HCT116 (cell line): ENCODE data around the gene PRCD. TPM values are rescaled to one million over a fixed set of nuclear protein-coding genes. Genes with fewer than 3 reads are reported as not detected.

ENCODE experiments used
- ATAC-seq: fragments of 200-7000 bp; cut with Tn5 transposase; 2 replicates; pipeline ENCODE4 v1.9.1; 2020; ENCODE audit warnings: mild to moderate bottlenecking, moderate library complexity
- BruUV-seq: library from RNA; stranded (reverse); fragments of 400-500 nt; replicated peaks from 2 replicates; lab custom pipeline; 2021; lab: Mats Ljungman, UMichigan
- CTCF ChIA-PET: fragments of 300-600 bp; sonication (Branson Sonifier 250); formaldehyde crosslinking; loops from one replicate; lab custom pipeline; 2021; ENCODE audit warnings: antibody characterized with exemption; lab: Charles Lee
- POLR2A ChIA-PET: fragments of 300-600, 350-600 bp; sonication (Branson Sonifier 250); formaldehyde crosslinking; loops from one replicate; lab custom pipeline; 2021; ENCODE audit warnings: antibody characterized with exemption; lab: Charles Lee
- RAD21 ChIA-PET, 2 experiments: fragments of 300-600 bp; sonication (Branson Sonifier 250); formaldehyde crosslinking; loops; one replicate each; lab custom pipeline; 2023; ENCODE audit warnings: low total read pairs in 2 of 2; ENCODE audit not compliant: uncharacterized antibody in 2 of 2, unreplicated experiment in 2 of 2, low non-redundant PET in 1 of 2; lab: Charles Lee
- DNase-seq: peaks from one replicate; pipeline ENCODE4 v3.0.0-alpha.2; 2010; ENCODE audit warnings: low read depth, low spot score
- H2AFZ ChIP-seq: fragments of 200-600 bp; shearing (Covaris generic), sonication (generic); 2 replicates; pipeline ENCODE4 v1.6.1; 2017; ENCODE audit warnings: low read depth, mixed run types, mixed read lengths, antibody characterized with exemption, low read length; ENCODE audit not compliant: poor library complexity, severe bottlenecking
- H3K27ac ChIP-seq: 2 replicates; pipeline ENCODE4 v1.5.1; 2012; ENCODE audit warnings: low read depth, low read length
- H3K27me3 ChIP-seq: fragments of 200-600 bp; sonication (generic); 2 replicates; pipeline ENCODE4 v1.6.1; 2016; ENCODE audit warnings: mixed run types, low read length, mixed read lengths; ENCODE audit not compliant: insufficient read depth
- H3K36me3 ChIP-seq, 2 experiments: fragments of 200-500 bp in 1 of 2; fragments of 200-600 bp in 1 of 2; sonication (Bioruptor generic) in 1 of 2; sonication (generic) in 1 of 2; 2 replicates each; pipeline versions ENCODE4 v1.5.1 to v1.6.1; 2014 to 2016; ENCODE audit warnings: low read length in 2 of 2, inconsistent platforms in 1 of 2, mixed read lengths in 1 of 2, mixed run types in 1 of 2; ENCODE audit not compliant: insufficient read depth in 2 of 2, control insufficient read depth in 1 of 2
- H3K4me1 ChIP-seq, 2 experiments: fragments of 200-600 bp in 1 of 2; sonication (generic) in 1 of 2; 2 replicates each; pipeline versions ENCODE4 v1.5.1 to v1.6.1; 2012 to 2017; ENCODE audit warnings: low read length in 2 of 2, inconsistent platforms in 1 of 2, mild to moderate bottlenecking in 1 of 2, mixed read lengths in 1 of 2, mixed run types in 1 of 2, moderate library complexity in 1 of 2; ENCODE audit not compliant: insufficient read depth in 2 of 2, control insufficient read depth in 1 of 2
- H3K4me2 ChIP-seq: fragments of 200-600 bp; sonication (generic); 2 replicates; pipeline ENCODE4 v1.6.1; 2017; ENCODE audit warnings: mixed run types, low read length, mixed read lengths
- H3K4me3 ChIP-seq, 2 experiments: fragments of 200-600 bp in 1 of 2; sonication (generic) in 1 of 2; replicated peaks in 1 of 2; 2 replicates each; pipeline ENCODE4 v1.5.1; 2011 to 2016; ENCODE audit warnings: low read length in 2 of 2, control low read depth in 1 of 2, low read depth in 1 of 2, mild to moderate bottlenecking in 1 of 2, mixed read lengths in 1 of 2, mixed run types in 1 of 2
- H3K79me2 ChIP-seq: fragments of 200-600 bp; sonication (generic); 2 replicates; pipeline ENCODE4 v1.6.1; 2017; ENCODE audit warnings: mild to moderate bottlenecking, mixed run types, low read length, moderate library complexity, mixed read lengths; ENCODE audit not compliant: insufficient read depth
- H3K9ac ChIP-seq: fragments of 200-600 bp; sonication (generic); 2 replicates; pipeline ENCODE4 v1.6.1; 2016; ENCODE audit warnings: low read length, mixed read lengths
- H3K9me2 ChIP-seq: fragments of 200-600 bp; sonication (generic), shearing (Covaris generic); 2 replicates; pipeline ENCODE4 v1.6.1; 2017; ENCODE audit warnings: mixed run types, mild to moderate bottlenecking, moderate library complexity; ENCODE audit not compliant: insufficient read depth
- H3K9me3 ChIP-seq, 2 experiments: fragments of 200-500 bp in 1 of 2; fragments of 200-600 bp in 1 of 2; sonication (Bioruptor generic) in 1 of 2; sonication (generic) in 1 of 2; 2 replicates each; pipeline ENCODE4 v1.6.1; 2014 to 2017; ENCODE audit warnings: low read length in 2 of 2, mixed read lengths in 2 of 2, inconsistent platforms in 1 of 2, low read depth in 1 of 2, mild to moderate bottlenecking in 1 of 2, mixed run types in 1 of 2, moderate library complexity in 1 of 2; ENCODE audit not compliant: control insufficient read depth in 1 of 2, insufficient read depth in 1 of 2
- H4K20me1 ChIP-seq: fragments of 200-600 bp; sonication (generic), shearing (Covaris generic); 2 replicates; pipeline ENCODE4 v1.6.1; 2017; ENCODE audit warnings: mixed run types, mild to moderate bottlenecking, moderate library complexity; ENCODE audit not compliant: insufficient read depth
- CEBPB ChIP-seq: IDR thresholded peaks from 2 replicates; pipeline ENCODE4 v1.6.1; 2012; ENCODE audit warnings: low read depth
- EGR1 ChIP-seq: IDR thresholded peaks from 2 replicates; pipeline ENCODE4 v1.6.1; 2012; ENCODE audit warnings: low read depth
- EZH2 ChIP-seq: fragments of 200-600 bp; sonication (generic); IDR thresholded peaks from 2 replicates; pipeline ENCODE4 v1.6.1; 2017; ENCODE audit warnings: antibody characterized with exemption, mixed run types
- EZH2phosphoT487 ChIP-seq: fragments of 200-600 bp; IDR thresholded peaks from 2 replicates; pipeline ENCODE4 v1.6.1; 2018; ENCODE audit warnings: antibody characterized with exemption, borderline replicate concordance
- FOSL1 ChIP-seq: IDR thresholded peaks from 2 replicates; pipeline ENCODE4 v1.6.1; 2012; ENCODE audit warnings: low read depth
- JUND ChIP-seq: IDR thresholded peaks from 2 replicates; pipeline ENCODE4 v1.6.1; 2012
- MAX ChIP-seq: IDR thresholded peaks from 2 replicates; pipeline ENCODE4 v1.6.1; 2012
- POLR2A ChIP-seq: IDR thresholded peaks from 2 replicates; pipeline ENCODE4 v1.7.0; 2011; ENCODE audit warnings: borderline replicate concordance; ENCODE audit not compliant: insufficient read depth, insufficient read length; ENCODE audit errors: extremely low read depth
- RAD21 ChIP-seq: IDR thresholded peaks from 2 replicates; pipeline ENCODE4 v1.6.1; 2012; ENCODE audit warnings: low read depth, mild to moderate bottlenecking
- SIN3A ChIP-seq: IDR thresholded peaks from 2 replicates; pipeline ENCODE4 v1.6.1; 2012; ENCODE audit warnings: low read depth
- SP1 ChIP-seq: IDR thresholded peaks from 2 replicates; pipeline ENCODE4 v1.6.1; 2012; ENCODE audit warnings: low read depth
- SRF ChIP-seq: IDR thresholded peaks from 2 replicates; pipeline ENCODE4 v1.6.1; 2012; ENCODE audit warnings: low read depth
- TCF7L2 ChIP-seq: IDR thresholded peaks from 2 replicates; pipeline ENCODE4 v1.7.0; 2011; ENCODE audit warnings: borderline replicate concordance, inconsistent platforms; ENCODE audit not compliant: insufficient read depth, insufficient read length; ENCODE audit errors: extremely low read depth
- YY1 ChIP-seq: IDR thresholded peaks from 2 replicates; pipeline ENCODE4 v1.6.1; 2011; ENCODE audit warnings: low read length, low read depth, moderate library complexity, mild to moderate bottlenecking; ENCODE audit not compliant: insufficient replicate concordance; ENCODE audit errors: extremely low read depth
- ZNF274 ChIP-seq: fragments of 200-500 bp; sonication (Bioruptor generic); IDR thresholded peaks from 2 replicates; pipeline ENCODE4 v1.6.1; 2014; ENCODE audit warnings: mild to moderate bottlenecking, low read depth, low read length, inconsistent platforms
- intact Hi-C: fragments of 100-400 bp; cut with micrococcal nuclease; formaldehyde crosslinking; loops from 2 replicates; pipeline ENCODE4 v1.10.0; 2022
- total RNA-seq: library from RNA; stranded (reverse); gene quantifications from one replicate; pipeline ENCODE4 v1.2.1, GENCODE V29; 2021; ENCODE audit not compliant: unreplicated experiment
- TF ChIP-seq, protein P1 (sequence below): IDR thresholded peaks from 2 replicates; pipeline ENCODE4 v1.6.1; 2012; ENCODE audit warnings: low read depth
- TF ChIP-seq, protein P2 (sequence below), 3 experiments: fragments of 200-600 bp in 1 of 3; sonication (generic) in 1 of 3; IDR thresholded peaks in 2 of 3; conservative IDR thresholded peaks in 1 of 3; 2 replicates each; pipeline ENCODE4 v1.5.1; 2012 to 2017; ENCODE audit warnings: low read depth in 2 of 3, low read length in 2 of 3, antibody characterized with exemption in 1 of 3, borderline replicate concordance in 1 of 3, control low read depth in 1 of 3, mild to moderate bottlenecking in 1 of 3, mixed read lengths in 1 of 3, mixed run types in 1 of 3, moderate library complexity in 1 of 3; ENCODE audit not compliant: insufficient read depth in 1 of 3

PRCD gene
- total RNA-seq, 1 experiment from 2014 or later = not detected

DNA sequence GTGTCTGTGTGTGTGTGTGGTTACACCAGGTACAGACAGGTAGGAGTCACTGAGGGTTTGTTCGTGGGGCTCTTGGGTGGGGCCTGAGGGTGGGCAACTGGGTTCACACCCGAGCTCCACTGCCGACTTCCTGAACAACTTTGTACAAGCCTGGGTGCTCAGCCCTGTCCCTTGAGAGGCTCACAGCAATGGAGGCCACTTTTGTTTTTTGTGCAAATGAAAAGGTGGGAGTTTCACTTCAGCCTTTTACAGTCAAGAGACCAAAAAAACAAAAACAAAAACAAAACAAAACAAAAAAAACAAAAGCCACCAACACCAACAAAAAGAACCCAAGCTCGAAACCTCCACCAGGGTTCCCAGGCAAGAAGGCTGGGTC is 41.0 kb upstream of the PRCD start:
- Histone ChIP-seq H3K79me2 (peaks cover 56% of the 10 kb centered on the region), H3K4me1 (peaks cover 30 to 37% of the 10 kb centered on the region in 2 experiments), H3K9me2 (no peaks in the 10 kb centered on the region), H3K9ac (peak overlapping the region; percentile 82), H3K27ac (peak overlapping the region; percentile 96), H3K4me2 (peak overlapping the region; percentile 97), H3K27me3 (no peaks in the 10 kb centered on the region), H3K36me3 (no peaks in the 10 kb centered on the region; a peak in 1 of 4 replicates), H2AFZ (no peak overlapping the region), H3K4me3 (peak overlapping the region; percentile 92 to 100), H4K20me1 (peaks cover 5% of the 10 kb centered on the region; the same call in 1 of the 2 replicates), H3K9me3 (no peaks in the 10 kb centered on the region)
- DNase-seq = no peak
- ATAC-seq = no peak
- BruUV-seq = no TSS peak
- intact Hi-C loops = no loop called here
- ChIA-PET CTCF (interaction anchor here (1.3 to 2.2 kb wide), 3 partner anchors 24 to 133 kb away, joined by 3 to 12 read pairs (median 6); no protein-coding TSS in a partner anchor), POLR2A (interaction anchor here (1.0 to 1.6 kb wide), 3 partner anchors 40 to 145 kb away, joined by 3 to 7 read pairs (median 3); partner anchors contain the start of gene PRPSAP1), RAD21 (no interaction called here)
- no peak for TF ChIP-seq EGR1
- no peak for TF ChIP-seq SP1
- no peak for TF ChIP-seq YY1
- no peak for TF ChIP-seq JUND
- TF ChIP-seq MAX = no peak
- TF ChIP-seq, protein P1, sequence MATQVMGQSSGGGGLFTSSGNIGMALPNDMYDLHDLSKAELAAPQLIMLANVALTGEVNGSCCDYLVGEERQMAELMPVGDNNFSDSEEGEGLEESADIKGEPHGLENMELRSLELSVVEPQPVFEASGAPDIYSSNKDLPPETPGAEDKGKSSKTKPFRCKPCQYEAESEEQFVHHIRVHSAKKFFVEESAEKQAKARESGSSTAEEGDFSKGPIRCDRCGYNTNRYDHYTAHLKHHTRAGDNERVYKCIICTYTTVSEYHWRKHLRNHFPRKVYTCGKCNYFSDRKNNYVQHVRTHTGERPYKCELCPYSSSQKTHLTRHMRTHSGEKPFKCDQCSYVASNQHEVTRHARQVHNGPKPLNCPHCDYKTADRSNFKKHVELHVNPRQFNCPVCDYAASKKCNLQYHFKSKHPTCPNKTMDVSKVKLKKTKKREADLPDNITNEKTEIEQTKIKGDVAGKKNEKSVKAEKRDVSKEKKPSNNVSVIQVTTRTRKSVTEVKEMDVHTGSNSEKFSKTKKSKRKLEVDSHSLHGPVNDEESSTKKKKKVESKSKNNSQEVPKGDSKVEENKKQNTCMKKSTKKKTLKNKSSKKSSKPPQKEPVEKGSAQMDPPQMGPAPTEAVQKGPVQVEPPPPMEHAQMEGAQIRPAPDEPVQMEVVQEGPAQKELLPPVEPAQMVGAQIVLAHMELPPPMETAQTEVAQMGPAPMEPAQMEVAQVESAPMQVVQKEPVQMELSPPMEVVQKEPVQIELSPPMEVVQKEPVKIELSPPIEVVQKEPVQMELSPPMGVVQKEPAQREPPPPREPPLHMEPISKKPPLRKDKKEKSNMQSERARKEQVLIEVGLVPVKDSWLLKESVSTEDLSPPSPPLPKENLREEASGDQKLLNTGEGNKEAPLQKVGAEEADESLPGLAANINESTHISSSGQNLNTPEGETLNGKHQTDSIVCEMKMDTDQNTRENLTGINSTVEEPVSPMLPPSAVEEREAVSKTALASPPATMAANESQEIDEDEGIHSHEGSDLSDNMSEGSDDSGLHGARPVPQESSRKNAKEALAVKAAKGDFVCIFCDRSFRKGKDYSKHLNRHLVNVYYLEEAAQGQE = no peak
- no peak for TF ChIP-seq EZH2
- no peak for TF ChIP-seq POLR2A
- no peak for TF ChIP-seq SRF
- TF ChIP-seq, protein P2, sequence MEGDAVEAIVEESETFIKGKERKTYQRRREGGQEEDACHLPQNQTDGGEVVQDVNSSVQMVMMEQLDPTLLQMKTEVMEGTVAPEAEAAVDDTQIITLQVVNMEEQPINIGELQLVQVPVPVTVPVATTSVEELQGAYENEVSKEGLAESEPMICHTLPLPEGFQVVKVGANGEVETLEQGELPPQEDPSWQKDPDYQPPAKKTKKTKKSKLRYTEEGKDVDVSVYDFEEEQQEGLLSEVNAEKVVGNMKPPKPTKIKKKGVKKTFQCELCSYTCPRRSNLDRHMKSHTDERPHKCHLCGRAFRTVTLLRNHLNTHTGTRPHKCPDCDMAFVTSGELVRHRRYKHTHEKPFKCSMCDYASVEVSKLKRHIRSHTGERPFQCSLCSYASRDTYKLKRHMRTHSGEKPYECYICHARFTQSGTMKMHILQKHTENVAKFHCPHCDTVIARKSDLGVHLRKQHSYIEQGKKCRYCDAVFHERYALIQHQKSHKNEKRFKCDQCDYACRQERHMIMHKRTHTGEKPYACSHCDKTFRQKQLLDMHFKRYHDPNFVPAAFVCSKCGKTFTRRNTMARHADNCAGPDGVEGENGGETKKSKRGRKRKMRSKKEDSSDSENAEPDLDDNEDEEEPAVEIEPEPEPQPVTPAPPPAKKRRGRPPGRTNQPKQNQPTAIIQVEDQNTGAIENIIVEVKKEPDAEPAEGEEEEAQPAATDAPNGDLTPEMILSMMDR (IDR thresholded peaks at IDR 0.05 in 2 of 3, conservative IDR thresholded peaks at IDR 0.05 in 1 of 3; ENCODE audit: borderline replicate concordance in 1 of 3, insufficient read depth in 1 of 3, low read depth in 2 of 3, low read length in 2 of 3) = no peak
- TF ChIP-seq TCF7L2 = no peak
- TF ChIP-seq CEBPB = no peak
- no peak for TF ChIP-seq ZNF274
- no peak for TF ChIP-seq SIN3A
- TF ChIP-seq RAD21 = no peak
- TF ChIP-seq FOSL1 = no peak
- no peak for TF ChIP-seq EZH2phosphoT487
